Vagina (tissue), 2 donors: ENCODE results near the gene CASQ2.

Experiments
- POLR2A ChIP-seq, 2 donors: fragments of 450-650 bp; IDR thresholded peaks; one replicate each; pipeline ENCODE4 v1.6.1; 2017; ENCODE audit warnings: antibody characterized with exemption in 2 of 2, mild to moderate bottlenecking in 2 of 2, moderate library complexity in 2 of 2
- POLR2AphosphoS5 ChIP-seq, 2 donors: sonication (generic); formaldehyde crosslinking; IDR thresholded peaks; one replicate each; pipeline ENCODE4 v1.9.0; 2017; ENCODE audit warnings: antibody characterized with exemption in 2 of 2, mild to moderate bottlenecking in 2 of 2, low read depth in 1 of 2; ENCODE audit not compliant: insufficient read depth in 1 of 2
- TF ChIP-seq, protein P1 (sequence below), 3 experiments: fragments of 450-650 bp in 2 of 3; fragments of 200-600 bp in 1 of 3; sonication (generic) in 1 of 3; IDR thresholded peaks; one replicate each; pipeline ENCODE4 v1.5.1; 2017 to 2019; ENCODE audit warnings: antibody characterized with exemption in 3 of 3, mild to moderate bottlenecking in 2 of 3, moderate library complexity in 2 of 3

DNA sequence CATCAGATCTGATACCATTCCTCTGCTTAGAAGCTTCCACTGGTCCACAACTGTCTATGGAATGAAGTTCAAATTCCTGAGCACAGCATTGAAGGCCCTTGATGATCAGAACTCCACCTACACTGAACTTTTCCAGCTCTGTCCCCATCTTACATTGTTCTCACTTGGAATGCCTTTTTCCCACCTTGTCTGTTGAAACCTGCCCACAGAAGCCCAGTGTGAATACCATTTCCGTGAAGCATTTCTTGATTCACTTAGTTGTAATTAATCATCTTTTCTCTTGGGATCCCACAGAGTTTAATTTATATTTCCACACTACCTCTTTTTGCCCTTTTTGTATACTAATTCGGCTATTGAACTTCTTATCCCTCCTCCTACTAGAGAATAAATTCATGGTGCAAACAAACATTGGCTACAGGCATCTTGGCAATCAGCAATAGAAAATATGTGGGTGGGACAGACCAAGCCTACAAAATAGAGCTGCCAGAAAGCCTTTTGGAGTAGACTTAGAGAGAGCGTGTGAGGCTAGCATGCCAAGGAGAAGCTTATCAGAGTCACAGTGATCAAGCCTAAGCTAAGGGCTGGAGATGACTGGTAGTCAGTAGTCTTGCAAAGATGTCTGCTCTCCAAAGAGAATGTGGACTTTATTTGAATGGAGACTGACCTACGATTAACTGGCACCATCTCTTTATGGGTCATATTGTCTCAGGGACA is 46.3 kb upstream of the CASQ2 start:
- TF ChIP-seq, protein P1, sequence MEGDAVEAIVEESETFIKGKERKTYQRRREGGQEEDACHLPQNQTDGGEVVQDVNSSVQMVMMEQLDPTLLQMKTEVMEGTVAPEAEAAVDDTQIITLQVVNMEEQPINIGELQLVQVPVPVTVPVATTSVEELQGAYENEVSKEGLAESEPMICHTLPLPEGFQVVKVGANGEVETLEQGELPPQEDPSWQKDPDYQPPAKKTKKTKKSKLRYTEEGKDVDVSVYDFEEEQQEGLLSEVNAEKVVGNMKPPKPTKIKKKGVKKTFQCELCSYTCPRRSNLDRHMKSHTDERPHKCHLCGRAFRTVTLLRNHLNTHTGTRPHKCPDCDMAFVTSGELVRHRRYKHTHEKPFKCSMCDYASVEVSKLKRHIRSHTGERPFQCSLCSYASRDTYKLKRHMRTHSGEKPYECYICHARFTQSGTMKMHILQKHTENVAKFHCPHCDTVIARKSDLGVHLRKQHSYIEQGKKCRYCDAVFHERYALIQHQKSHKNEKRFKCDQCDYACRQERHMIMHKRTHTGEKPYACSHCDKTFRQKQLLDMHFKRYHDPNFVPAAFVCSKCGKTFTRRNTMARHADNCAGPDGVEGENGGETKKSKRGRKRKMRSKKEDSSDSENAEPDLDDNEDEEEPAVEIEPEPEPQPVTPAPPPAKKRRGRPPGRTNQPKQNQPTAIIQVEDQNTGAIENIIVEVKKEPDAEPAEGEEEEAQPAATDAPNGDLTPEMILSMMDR (IDR thresholded peaks at IDR 0.05), result no peak
- no peak for TF ChIP-seq POLR2A (IDR thresholded peaks at IDR 0.05)
- no peak for TF ChIP-seq POLR2AphosphoS5 (IDR thresholded peaks at IDR 0.05; ENCODE audit: insufficient read depth in 1 of 2, low read depth in 1 of 2)
